ENCODE results near the gene NBPF20. TPM values are rescaled to one million over a fixed set of nuclear protein-coding genes. Genes with fewer than 3 reads are reported as not detected.
"Not testable (repeated sequence)": the region's sequence is repeated elsewhere in the genome, so short reads cannot be mapped to it uniquely, and the experiment has no call there.

Gene NBPF20
- total and polyA plus RNA-seq, 5 donors from 2014 or later = 0.10 to 9.0 (median 0.39) TPM

DNA sequence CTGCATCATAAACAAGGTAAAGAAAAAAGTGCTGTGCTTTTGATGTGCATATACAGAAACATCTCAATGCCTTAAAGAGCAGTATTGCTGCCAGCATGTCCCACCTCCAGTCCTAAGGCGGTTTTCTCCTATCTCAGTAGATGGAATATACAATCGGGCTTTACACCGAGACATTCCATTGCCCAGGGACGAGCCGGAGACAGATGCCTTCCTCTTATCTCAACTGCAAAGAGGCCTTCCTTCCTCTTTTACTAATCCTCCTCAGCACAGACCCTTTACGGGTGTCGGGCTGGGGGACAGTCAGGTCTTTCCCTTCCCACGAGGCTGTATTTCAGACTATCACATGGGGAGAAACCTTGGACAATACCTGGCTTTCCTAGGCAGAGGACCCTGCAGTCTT lies 10.3 kb downstream of the NBPF20 start:
- not testable (repeated sequence) for H3K27ac Mint-ChIP-seq; H3K9me3 Mint-ChIP-seq; H3K4me3 ChIP-seq (ENCODE audit: low read depth, low read length); H3K27me3 Mint-ChIP-seq; H3K4me1 ChIP-seq (ENCODE audit: control insufficient read depth, insufficient read depth, low read length, poor library complexity, severe bottlenecking); H3K4me3 Mint-ChIP-seq; H3K4me1 Mint-ChIP-seq; ATAC-seq (ENCODE audit: low read depth in 2 of 2); H3K27me3 ChIP-seq (ENCODE audit: control insufficient read depth, insufficient read depth, low read length); H3K36me3 Mint-ChIP-seq; DNase-seq; H3K36me3 ChIP-seq (ENCODE audit: control insufficient read depth, insufficient read depth, low read length); H3K27ac ChIP-seq (ENCODE audit: insufficient read depth, low read length, poor library complexity, severe bottlenecking); H3K9me3 ChIP-seq (ENCODE audit: control insufficient read depth in 2 of 2, low read length in 2 of 2)

GRCh38 chr1:145407266-145407665 lies 18.1 kb downstream of the NBPF20 start:
- H3K4me3 Mint-ChIP-seq; H3K4me1 Mint-ChIP-seq; H3K27ac ChIP-seq (ENCODE audit: insufficient read depth, low read length, poor library complexity, severe bottlenecking); H3K27ac Mint-ChIP-seq; H3K36me3 Mint-ChIP-seq; H3K9me3 Mint-ChIP-seq; H3K36me3 ChIP-seq (ENCODE audit: control insufficient read depth, insufficient read depth, low read length); H3K4me3 ChIP-seq (ENCODE audit: low read depth, low read length); ATAC-seq (ENCODE audit: low read depth in 2 of 2); H3K27me3 ChIP-seq (ENCODE audit: control insufficient read depth, insufficient read depth, low read length); H3K27me3 Mint-ChIP-seq; H3K9me3 ChIP-seq (ENCODE audit: control insufficient read depth in 2 of 2, low read length in 2 of 2); DNase-seq; H3K4me1 ChIP-seq (ENCODE audit: control insufficient read depth, insufficient read depth, low read length, poor library complexity, severe bottlenecking): not testable (repeated sequence)

GRCh38 chr1:145404949-145405348 lies 20.5 kb downstream of the NBPF20 start:
- not testable (repeated sequence) for H3K9me3 Mint-ChIP-seq; H3K4me1 Mint-ChIP-seq; H3K36me3 Mint-ChIP-seq; H3K9me3 ChIP-seq (ENCODE audit: control insufficient read depth in 2 of 2, low read length in 2 of 2); H3K27me3 Mint-ChIP-seq; ATAC-seq (ENCODE audit: low read depth in 2 of 2); H3K27me3 ChIP-seq (ENCODE audit: control insufficient read depth, insufficient read depth, low read length); DNase-seq; H3K27ac Mint-ChIP-seq; H3K27ac ChIP-seq (ENCODE audit: insufficient read depth, low read length, poor library complexity, severe bottlenecking); H3K4me3 ChIP-seq (ENCODE audit: low read depth, low read length); H3K4me3 Mint-ChIP-seq; H3K4me1 ChIP-seq (ENCODE audit: control insufficient read depth, insufficient read depth, low read length, poor library complexity, severe bottlenecking); H3K36me3 ChIP-seq (ENCODE audit: control insufficient read depth, insufficient read depth, low read length)

GRCh38 chr1:145400701-145401100 lies 24.7 kb downstream of the NBPF20 start:
- not testable (repeated sequence) for H3K27ac Mint-ChIP-seq; DNase-seq; H3K36me3 Mint-ChIP-seq; H3K9me3 Mint-ChIP-seq; H3K4me3 Mint-ChIP-seq; H3K27me3 Mint-ChIP-seq; H3K9me3 ChIP-seq (ENCODE audit: control insufficient read depth in 2 of 2, low read length in 2 of 2); H3K27ac ChIP-seq (ENCODE audit: insufficient read depth, low read length, poor library complexity, severe bottlenecking); H3K27me3 ChIP-seq (ENCODE audit: control insufficient read depth, insufficient read depth, low read length); H3K4me3 ChIP-seq (ENCODE audit: low read depth, low read length); ATAC-seq (ENCODE audit: low read depth in 2 of 2); H3K4me1 Mint-ChIP-seq; H3K4me1 ChIP-seq (ENCODE audit: control insufficient read depth, insufficient read depth, low read length, poor library complexity, severe bottlenecking); H3K36me3 ChIP-seq (ENCODE audit: control insufficient read depth, insufficient read depth, low read length)

Other genes starting within 250 kb of the NBPF20 start
- gene PPIAL4D, start 183.4 kb downstream of the NBPF20 start, total RNA-seq = not detected
- gene PPIAL4D, start 183.4 kb downstream of the NBPF20 start, polyA plus RNA-seq = not detected
- gene GPR89A, start 182.4 kb upstream of the NBPF20 start, total RNA-seq = 39.0 TPM
- 10 to 100 TPM; 21.9 to 31.3 (median 24.7) TPM for gene GPR89A, start 182.4 kb upstream of the NBPF20 start, polyA plus RNA-seq